C4-2B (cell line): ENCODE data around the gene PRX.

Source experiments
- CTCF ChIP-seq: fragments of 450-650 bp; conservative IDR thresholded peaks from 2 replicates; pipeline ENCODE4 v1.5.1; 2017; ENCODE audit warnings: mild to moderate bottlenecking
- ZFX ChIP-seq: fragments of 450-650 bp; IDR thresholded peaks from 2 replicates; pipeline ENCODE4 v1.6.1; 2017

GRCh38 chr19:40452016-40452415 is 38.8 kb upstream of the PRX start:
- TF ChIP-seq CTCF, result no peak
- no peak for TF ChIP-seq ZFX
